ENCODE results near the gene SYT1.

DNA sequence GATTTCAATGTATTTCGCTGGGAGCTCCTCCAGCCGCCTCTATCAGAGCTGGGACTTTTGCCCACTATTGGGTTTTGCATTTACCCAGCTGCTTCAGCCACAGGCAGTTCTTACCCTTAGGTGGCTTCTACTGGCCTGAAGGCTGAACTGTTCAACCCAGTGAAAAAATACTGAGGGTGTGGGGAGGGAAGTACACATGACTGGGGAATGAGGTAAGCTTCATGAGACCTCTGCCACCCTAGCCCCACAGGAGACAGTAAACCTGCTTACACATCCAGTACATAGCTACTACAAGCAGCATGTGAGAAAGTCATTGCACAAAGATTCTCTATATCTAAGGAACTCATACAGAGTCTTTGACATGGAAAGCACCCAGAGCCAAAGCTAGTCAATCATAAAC lies 411.1 kb downstream of the SYT1 start:
- no peak for TF ChIP-seq SMC3 (IDR thresholded peaks at IDR 0.05; ENCODE audit: low read depth, low read length)
- no peak for TF ChIP-seq CTCF (conservative IDR thresholded peaks at IDR 0.05; ENCODE audit: low read depth, low read length)
- no peak for TF ChIP-seq RAD21 (IDR thresholded peaks at IDR 0.05; ENCODE audit: low read length)
- TF ChIP-seq POLR2A (IDR thresholded peaks at IDR 0.05; ENCODE audit: low read depth, low read length): no peak
- no peak for TF ChIP-seq NFE2L2 (IDR thresholded peaks at IDR 0.05; ENCODE audit: low read depth, low read length)
- TF ChIP-seq FOS (IDR thresholded peaks at IDR 0.05; ENCODE audit: low read depth, low read length): no peak
- no peak for TF ChIP-seq ELK1 (IDR thresholded peaks at IDR 0.05; ENCODE audit: borderline replicate concordance, low read depth, low read length)
- no peak for TF ChIP-seq BHLHE40 (IDR thresholded peaks at IDR 0.05; ENCODE audit: low read depth, low read length)
